ENCODE results near the gene FAM228B. TPM values are rescaled to one million over a fixed set of nuclear protein-coding genes. Genes with fewer than 3 reads are reported as not detected.

Gene FAM228B
- total RNA-seq, 1 experiment from 2014 or later: 0.27 TPM

GRCh38 chr2:24203029-24203786, 79.9 kb downstream of the FAM228B start:
- no peak for DNase-seq (ENCODE audit: low read depth)

DNA sequence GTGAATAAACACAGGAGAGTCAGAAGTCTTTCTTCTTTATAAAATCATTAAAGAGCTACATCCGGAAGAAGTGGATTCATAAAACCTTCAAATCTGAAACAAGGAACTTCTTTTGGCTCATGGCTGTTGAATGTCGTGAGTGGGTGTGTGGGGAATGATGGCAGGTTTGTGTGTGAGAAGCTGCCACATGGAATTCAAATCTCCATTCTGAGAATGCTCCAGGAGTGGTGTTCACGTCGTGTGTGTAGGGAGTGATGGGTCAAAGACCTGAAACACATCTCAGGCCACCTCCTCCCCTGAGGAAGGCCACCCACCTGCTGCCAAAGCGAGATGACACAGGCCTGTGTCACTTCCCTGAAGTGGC, 80.5 kb downstream of the FAM228B start:
- DNase-seq (ENCODE audit: low read depth): no peak

- DNase-seq (ENCODE audit: low read depth): no peak
Observed at GRCh38 chr2:24204505-24204904, 81.2 kb downstream of the FAM228B start.

DNA sequence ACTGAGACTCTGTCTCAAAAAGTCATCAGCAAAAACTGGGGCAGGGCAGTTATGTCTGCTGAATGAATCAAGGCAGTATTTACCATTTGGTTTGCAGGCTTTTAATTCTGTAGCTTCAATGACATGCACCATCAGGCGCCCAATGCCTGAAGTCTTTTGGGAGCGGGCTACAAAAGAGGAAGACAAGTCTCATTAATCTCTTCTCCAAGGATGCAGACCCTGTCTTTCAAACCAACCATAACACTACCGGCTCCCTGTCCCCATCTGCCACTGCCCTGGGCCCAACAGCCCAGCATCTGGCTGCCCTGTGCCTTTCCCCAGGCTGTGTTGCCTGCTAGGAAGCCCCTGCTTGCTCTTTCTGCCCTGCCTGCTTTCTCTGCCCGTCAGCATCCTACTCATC, 81.9 kb downstream of the FAM228B start:
- DNase-seq (ENCODE audit: low read depth): no peak

GRCh38 chr2:24206242-24206641, 83.0 kb downstream of the FAM228B start:
- DNase-seq (ENCODE audit: low read depth): no peak

DNA sequence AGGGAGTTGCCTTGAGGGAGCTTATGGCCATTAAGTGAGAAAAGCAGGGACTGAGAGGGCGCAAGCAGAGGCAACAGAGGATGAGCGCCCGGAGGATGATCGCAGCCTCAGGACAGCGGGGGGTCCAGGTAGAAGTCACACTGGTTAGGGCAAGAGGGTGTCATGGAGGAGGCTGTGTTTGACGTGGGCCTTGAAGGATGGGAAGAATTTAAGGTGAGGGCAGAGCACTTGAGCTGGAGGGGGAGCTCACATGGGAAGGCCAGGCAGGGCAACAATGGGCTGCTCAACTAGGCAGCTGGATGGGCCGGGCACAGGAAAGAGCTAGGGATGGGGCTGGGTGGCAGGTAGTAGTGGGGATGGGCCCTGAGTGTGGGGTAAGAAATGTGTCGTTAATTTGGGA, 83.4 kb downstream of the FAM228B start:
- DNase-seq (ENCODE audit: low read depth): no peak

- no peak for DNase-seq (ENCODE audit: low read depth)
Observed at GRCh38 chr2:24207359-24207758, 84.1 kb downstream of the FAM228B start.

DNA sequence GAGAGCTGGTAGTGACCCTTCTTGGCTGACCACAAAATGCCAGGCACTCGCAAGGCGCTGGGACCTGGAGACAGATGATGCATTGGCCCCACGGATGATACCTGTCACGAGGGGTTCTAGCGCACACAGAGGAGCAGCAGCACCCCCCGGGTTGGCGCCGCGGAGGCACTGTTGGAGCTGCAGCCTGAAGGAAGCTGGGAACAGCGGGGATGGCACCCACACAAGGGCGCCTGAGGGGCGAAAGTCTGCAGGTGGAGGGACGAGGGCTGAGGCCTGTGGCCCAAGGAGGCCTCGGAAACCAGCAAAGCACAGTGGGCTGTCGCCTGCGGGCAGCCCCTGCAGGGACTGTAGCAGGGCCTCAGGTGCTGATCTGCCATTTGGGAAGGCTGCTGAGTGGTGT, 85.2 kb downstream of the FAM228B start:
- DNase-seq (ENCODE audit: low read depth): no peak

- DNase-seq (ENCODE audit: low read depth): no peak
Observed at GRCh38 chr2:24209389-24210105, 86.3 kb downstream of the FAM228B start.

DNA sequence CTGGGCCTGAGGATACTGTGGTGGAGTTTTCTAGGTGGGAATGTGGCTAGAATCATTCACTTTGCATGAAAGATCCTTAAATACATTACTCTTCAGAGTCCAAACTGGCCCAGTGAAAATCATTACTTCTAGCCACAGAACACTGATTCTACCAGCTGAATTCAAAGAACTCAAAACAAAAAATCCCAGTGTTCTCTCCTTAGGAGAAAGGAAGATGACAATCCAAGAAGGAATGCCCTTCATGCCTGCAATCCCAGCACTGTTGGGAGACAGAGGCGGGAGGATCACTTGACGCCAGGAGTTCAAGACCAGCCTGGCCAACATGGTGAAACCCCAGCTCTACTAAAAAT, 86.8 kb downstream of the FAM228B start:
- DNase-seq (ENCODE audit: low read depth): no peak

GRCh38 chr2:24210723-24211122, 87.5 kb downstream of the FAM228B start:
- DNase-seq (ENCODE audit: low read depth): no peak

- DNase-seq (ENCODE audit: low read depth): no peak
Observed at GRCh38 chr2:24211408-24211807, 88.1 kb downstream of the FAM228B start.

GRCh38 chr2:24214880-24215279, 91.6 kb downstream of the FAM228B start:
- DNase-seq (ENCODE audit: low read depth): no peak

Other genes with a start within 250 kb of the FAM228B start
- gene ATAD2B, start 196.3 kb upstream of the FAM228B start, total RNA-seq (2014; rRNA removed; shearing (Covaris generic)): 2.2 and 6.8 TPM in 2 replicates
- gene UBXN2A, start 183.0 kb upstream of the FAM228B start, total RNA-seq (2014; rRNA removed; shearing (Covaris generic)): 9.9 and 11.3 TPM in 2 replicates
- gene MFSD2B, start 113.4 kb upstream of the FAM228B start, total RNA-seq (2014; rRNA removed; shearing (Covaris generic)): 0.07 TPM in 1 of 2 replicates, not detected in the other
- gene WDCP, start 76.1 kb upstream of the FAM228B start, total RNA-seq (2014; rRNA removed; shearing (Covaris generic)): 13.7 and 14.6 TPM in 2 replicates
- gene FKBP1B, start 73.7 kb upstream of the FAM228B start, total RNA-seq (2014; rRNA removed; shearing (Covaris generic)): 0.56 and 0.63 TPM in 2 replicates
- gene SF3B6, start 47.1 kb upstream of the FAM228B start, total RNA-seq (2014; rRNA removed; shearing (Covaris generic)): 260 and 286 TPM in 2 replicates
- gene TP53I3, start 38.6 kb upstream of the FAM228B start, total RNA-seq (2014; rRNA removed; shearing (Covaris generic)): 57.1 and 57.2 TPM in 2 replicates
- 0.42 TPM in 1 of 2 replicates, not detected in the other for gene PFN4, start 135 bp upstream of the FAM228B start, total RNA-seq (2014; rRNA removed; shearing (Covaris generic))
- not detected in 2 replicates for gene FAM228A, start 51.6 kb downstream of the FAM228B start, total RNA-seq (2014; rRNA removed; shearing (Covaris generic))
- 16.3 and 29.9 TPM in 2 replicates for gene ITSN2, start 237.1 kb downstream of the FAM228B start, total RNA-seq (2014; rRNA removed; shearing (Covaris generic))